Measurements from ENCODE around the gene ANGPTL8.

GRCh38 chr19:11225172-11225571 lies 14.2 kb upstream of the ANGPTL8 start:
- TF ChIP-seq ZC3H10 (CRISPR knock-in tag; IDR thresholded peaks at IDR 0.05): no peak
- TF ChIP-seq ZFP3 (CRISPR knock-in tag; IDR thresholded peaks at IDR 0.05): no peak
- TF ChIP-seq GLIS3 (CRISPR knock-in tag; IDR thresholded peaks at IDR 0.05): no peak
- TF ChIP-seq RARB (CRISPR knock-in tag; IDR thresholded peaks at IDR 0.05): no peak
- TF ChIP-seq BACH2 (CRISPR knock-in tag; IDR thresholded peaks at IDR 0.05; ENCODE audit: borderline replicate concordance): no peak
- no peak for TF ChIP-seq TCF4 (CRISPR knock-in tag; IDR thresholded peaks at IDR 0.05; ENCODE audit: borderline replicate concordance)
- TF ChIP-seq POU6F1 (CRISPR knock-in tag; IDR thresholded peaks at IDR 0.05; ENCODE audit: borderline replicate concordance, low read depth): no peak
- no peak for TF ChIP-seq PATZ1 (CRISPR knock-in tag; IDR thresholded peaks at IDR 0.05; ENCODE audit: borderline replicate concordance)
- no peak for TF ChIP-seq SNAI2 (CRISPR knock-in tag; IDR thresholded peaks at IDR 0.05)
- no peak for TF ChIP-seq TOX (CRISPR knock-in tag; IDR thresholded peaks at IDR 0.05; ENCODE audit: borderline replicate concordance)
- no peak for TF ChIP-seq CSRNP3 (CRISPR knock-in tag; IDR thresholded peaks at IDR 0.05)
- TF ChIP-seq CSDC2 (CRISPR knock-in tag; IDR thresholded peaks at IDR 0.05): no peak
- no peak for TF ChIP-seq ARNTL (CRISPR knock-in tag; IDR thresholded peaks at IDR 0.05; ENCODE audit: borderline replicate concordance, low read depth)
- TF ChIP-seq ISL1 (CRISPR knock-in tag; IDR thresholded peaks at IDR 0.05): no peak

All from SK-N-SH treated with all-trans-retinoic acid at 6 μM for 48 hours (cell line).